Measurements from ENCODE around the gene SPSB1. TPM values are rescaled to one million over a fixed set of nuclear protein-coding genes. Genes with fewer than 3 reads are reported as not detected.

The SPSB1 gene
- total and polyA plus RNA-seq, 2 experiments from 2014 or later, result 2.4 to 6.8 TPM

GRCh38 chr1:9401080-9401453 lies 108.4 kb downstream of the SPSB1 start (continued):
- TF ChIP-seq ETS1 (IDR thresholded peaks at IDR 0.05) (no peak), CTCF (conservative IDR thresholded peaks at IDR 0.05; ENCODE audit: low read depth in 2 of 2) (no peak), EZH2 (IDR thresholded peaks at IDR 0.05; ENCODE audit: low read depth, unreplicated experiment) (no peak), STAT1 (IDR thresholded peaks at IDR 0.05; ENCODE audit: unreplicated experiment) (no peak), NANOG (IDR thresholded peaks at IDR 0.05; ENCODE audit: borderline replicate concordance) (no peak), POLR2AphosphoS5 (IDR thresholded peaks at IDR 0.05; ENCODE audit: low read depth) (no peak), REST (IDR thresholded peaks at IDR 0.05; ENCODE audit: unreplicated experiment) (no peak)

GRCh38 chr1:9402256-9402616 lies 109.5 kb downstream of the SPSB1 start:
- ATAC-seq, result no peak
- no peak overlapping the region for H3K27ac Mint-ChIP-seq

More at GRCh38 chr1:9402256-9402616, 109.5 kb downstream of the SPSB1 start:
- H3K4me1 Mint-ChIP-seq, result peaks cover 3% of the 10 kb centered on the region; the same call in 1 of the 3 replicates
- H3K27ac ChIP-seq (ENCODE audit: low read depth), result no peak overlapping the region
- H3K27me3 Mint-ChIP-seq (ENCODE audit: insufficient read depth, low read depth, poor library complexity), result peaks cover 6% of the 10 kb centered on the region
- no peaks in the 10 kb centered on the region for H3K9me2 ChIP-seq (ENCODE audit: insufficient read depth)
- no peaks in the 10 kb centered on the region for H3K79me2 ChIP-seq (replicated peaks; ENCODE audit: insufficient read depth)
- no peaks in the 10 kb centered on the region for H3K27me3 ChIP-seq (ENCODE audit: insufficient read depth)
- H3K4me1 ChIP-seq (ENCODE audit: insufficient read depth), result no peaks in the 10 kb centered on the region
- TF ChIP-seq ETS1 (IDR thresholded peaks at IDR 0.05) (no peak), ZNF331 (CRISPR knock-in tag; IDR thresholded peaks at IDR 0.05; ENCODE audit: low read depth) (no peak), EZH2 (IDR thresholded peaks at IDR 0.05; ENCODE audit: low read depth, unreplicated experiment) (no peak)
- no peaks in the 10 kb centered on the region for H3K36me3 ChIP-seq (ENCODE audit: insufficient read depth)
- H4K20me1 ChIP-seq (replicated peaks; ENCODE audit: insufficient read depth), result no peaks in the 10 kb centered on the region
- no peak overlapping the region for H2AFZ ChIP-seq
- H3K9me3 Mint-ChIP-seq, result no peaks in the 10 kb centered on the region
- no peak overlapping the region for H3K4me2 ChIP-seq
- no peak overlapping the region for H3K4me3 ChIP-seq
- no peaks in the 10 kb centered on the region for H3K36me3 Mint-ChIP-seq (ENCODE audit: low read depth)
- no peak overlapping the region for H3K4me3 Mint-ChIP-seq
- no peaks in the 10 kb centered on the region for H3F3A ChIP-seq (replicated peaks; ENCODE audit: low read depth)
- DNase-seq (ENCODE audit: low spot score), result no peak

Data from GM23338 (cell line).